Cardiac muscle cell (in vitro differentiated cells and primary cell): Measurements from ENCODE around the gene FNIP2. TPM values are rescaled to one million over a fixed set of nuclear protein-coding genes. Genes with fewer than 3 reads are reported as not detected.

Source experiments
- DNase-seq, 2 donors: peaks; one replicate each; pipeline versions ENCODE4 v3.0.0 to v3.0.0-alpha.2; 2010 to 2017; ENCODE audit warnings: low read depth in 1 of 2, low spot score in 1 of 2
- H3K27ac ChIP-seq: fragments of 200-600 bp; sonication (generic); 2 replicates; pipeline ENCODE4 v1.5.1; 2016
- H3K27me3 ChIP-seq: fragments of 200-600 bp; sonication (generic); 2 replicates; pipeline ENCODE4 v1.6.0; 2016; ENCODE audit warnings: control low read depth
- H3K36me3 ChIP-seq: fragments of 200-600 bp; sonication (generic); 2 replicates; pipeline ENCODE4 v1.5.1; 2016; ENCODE audit warnings: control low read depth
- H3K4me1 ChIP-seq: fragments of 200-600 bp; sonication (generic); 2 replicates; pipeline ENCODE4 v1.8.1; 2017; ENCODE audit warnings: low read depth, mild to moderate bottlenecking, mixed run types
- H3K4me3 ChIP-seq: fragments of 200-600 bp; sonication (generic); 2 replicates; pipeline ENCODE4 v1.5.1; 2016; ENCODE audit warnings: mild to moderate bottlenecking
- H3K9me3 ChIP-seq: fragments of 200-600 bp; sonication (generic); 2 replicates; pipeline ENCODE4 v1.5.1; 2017; ENCODE audit warnings: low read depth, mild to moderate bottlenecking, control low read depth
- CTCF ChIP-seq: IDR thresholded peaks from 2 replicates; pipeline ENCODE4 v1.5.1; 2012; ENCODE audit warnings: low read depth, mild to moderate bottlenecking, low read length
- polyA plus RNA-seq: library from polyadenylated mRNA; unstranded; fragments of >200 nt; fragmentation: Nextera tagmentation; extraction: Ambion mirVana; gene quantifications from 2 replicates; pipeline ENCODE4 v1.2.1, GENCODE V29; 2016
- total RNA-seq: library from RNA; depleted of rRNA; stranded (reverse); fragments of >200 nt; gene quantifications from 2 replicates; pipeline ENCODE4 v1.2.3, GENCODE V29; 2016

The FNIP2 gene
- total and polyA plus RNA-seq, 2 experiments from 2014 or later, result 29.9 to 74.4 TPM

- Histone ChIP-seq H3K36me3 (no peaks in the 10 kb centered on the region), H3K27ac (no peak overlapping the region), H3K9me3 (no peaks in the 10 kb centered on the region), H3K27me3 (no peaks in the 10 kb centered on the region), H3K4me3 (no peak overlapping the region), H3K4me1 (no peaks in the 10 kb centered on the region)
- no peak for TF ChIP-seq CTCF
- DNase-seq, result no peak
Measured at GRCh38 chr4:158940271-158940670, 171.4 kb downstream of the FNIP2 start.

- TF ChIP-seq CTCF, result no peak
- DNase-seq, result no peak
- Histone ChIP-seq H3K4me1 (no peaks in the 10 kb centered on the region), H3K27me3 (no peaks in the 10 kb centered on the region), H3K4me3 (no peak overlapping the region), H3K36me3 (no peaks in the 10 kb centered on the region), H3K27ac (no peak overlapping the region), H3K9me3 (no peaks in the 10 kb centered on the region)
Measured at GRCh38 chr4:158941321-158941720, 172.5 kb downstream of the FNIP2 start.

- Histone ChIP-seq H3K4me3 (no peak overlapping the region), H3K4me1 (no peaks in the 10 kb centered on the region), H3K27ac (no peak overlapping the region), H3K36me3 (no peaks in the 10 kb centered on the region), H3K27me3 (no peaks in the 10 kb centered on the region), H3K9me3 (no peaks in the 10 kb centered on the region)
- no peak for TF ChIP-seq CTCF
- no peak for DNase-seq
Measured at GRCh38 chr4:158941895-158942294, 173.1 kb downstream of the FNIP2 start.

GRCh38 chr4:158945529-158946108 is 176.8 kb downstream of the FNIP2 start:
- H3K27me3 ChIP-seq, result no peaks in the 10 kb centered on the region
- no peak for TF ChIP-seq CTCF
- no peaks in the 10 kb centered on the region for H3K4me1 ChIP-seq
- H3K9me3 ChIP-seq, result no peaks in the 10 kb centered on the region
- no peak overlapping the region for H3K4me3 ChIP-seq
- no peak overlapping the region for H3K27ac ChIP-seq
- H3K36me3 ChIP-seq, result no peaks in the 10 kb centered on the region
- DNase-seq, result no peak

GRCh38 chr4:158946825-158947224 is 178.0 kb downstream of the FNIP2 start:
- H3K4me3 ChIP-seq, result no peak overlapping the region
- H3K27ac ChIP-seq, result no peak overlapping the region
- H3K9me3 ChIP-seq, result no peaks in the 10 kb centered on the region
- no peaks in the 10 kb centered on the region for H3K27me3 ChIP-seq
- DNase-seq, result no peak
- H3K4me1 ChIP-seq, result no peaks in the 10 kb centered on the region
- no peaks in the 10 kb centered on the region for H3K36me3 ChIP-seq
- TF ChIP-seq CTCF, result no peak
